CD14-positive monocyte (primary cell): Measurements from ENCODE around the gene COMMD1. TPM values are rescaled to one million over a fixed set of nuclear protein-coding genes. Genes with fewer than 3 reads are reported as not detected.
A peak's percentile ranks its signal among the peaks of the same experiment; 100 is the strongest.

ENCODE experiments used
- DNase-seq, 3 donors: peaks; one replicate each; pipeline ENCODE4 v3.0.0-alpha.2; 2011 to 2022
- H2AFZ ChIP-seq: 2 replicates; pipeline ENCODE4 v1.6.0; 2012; ENCODE audit warnings: mild to moderate bottlenecking, low read depth, low read length, inconsistent platforms; ENCODE audit not compliant: insufficient read depth, poor library complexity, severe bottlenecking
- H3K27ac ChIP-seq, 2 donors: 1 replicate in 1 of 2; 2 replicates in 1 of 2; pipeline ENCODE4 v1.5.1; 2012 to 2013; ENCODE audit warnings: low read length in 2 of 2, control low read depth in 1 of 2, inconsistent platforms in 1 of 2, low read depth in 1 of 2, mild to moderate bottlenecking in 1 of 2
- H3K27me3 ChIP-seq, 2 donors: one replicate each; pipeline versions ENCODE4 v1.6.0 to v1.6.1; 2011 to 2013; ENCODE audit warnings: low read length in 2 of 2; ENCODE audit not compliant: control insufficient read depth in 2 of 2, insufficient read depth in 2 of 2
- H3K36me3 ChIP-seq, 2 donors: replicated peaks in 1 of 2; 1 replicate in 1 of 2; 2 replicates in 1 of 2; pipeline versions ENCODE4 v1.5.1 to v1.6.1; 2012 to 2013; ENCODE audit warnings: low read length in 2 of 2, control low read depth in 1 of 2, inconsistent platforms in 1 of 2, mild to moderate bottlenecking in 1 of 2; ENCODE audit not compliant: insufficient read depth in 2 of 2, control insufficient read depth in 1 of 2
- H3K4me1 ChIP-seq, 2 donors: 1 replicate in 1 of 2; 2 replicates in 1 of 2; pipeline versions ENCODE4 v1.5.1 to v1.6.1; 2012 to 2013; ENCODE audit warnings: low read length in 2 of 2, control low read depth in 1 of 2, inconsistent platforms in 1 of 2, mild to moderate bottlenecking in 1 of 2, moderate library complexity in 1 of 2; ENCODE audit not compliant: insufficient read depth in 2 of 2, control insufficient read depth in 1 of 2
- H3K4me2 ChIP-seq: replicated peaks from 2 replicates; pipeline ENCODE3; 2012; ENCODE audit warnings: low read length, moderate library complexity, mild to moderate bottlenecking; ENCODE audit not compliant: poor library complexity, severe bottlenecking; ENCODE audit errors: extremely low read depth
- H3K4me3 ChIP-seq, 3 experiments: fragments of 200-600 bp in 1 of 3; sonication (generic) in 1 of 3; replicated peaks in 1 of 3; 1 replicate in 2 of 3; 2 replicates in 1 of 3; pipeline ENCODE4 v1.5.1; 2011 to 2013; ENCODE audit warnings: low read length in 3 of 3, mild to moderate bottlenecking in 3 of 3, control low read depth in 2 of 3, low read depth in 2 of 3, inconsistent platforms in 1 of 3, moderate library complexity in 1 of 3
- H3K79me2 ChIP-seq: 2 replicates; pipeline ENCODE4 v1.6.0; 2012; ENCODE audit warnings: mild to moderate bottlenecking, control low read depth, inconsistent platforms, low read length, moderate library complexity; ENCODE audit not compliant: insufficient read depth
- H3K9ac ChIP-seq: 2 replicates; pipeline ENCODE4 v1.6.0; 2017; ENCODE audit warnings: low read length, mild to moderate bottlenecking; ENCODE audit not compliant: insufficient read depth, poor library complexity, severe bottlenecking
- H3K9me3 ChIP-seq, 2 donors: replicated peaks in 1 of 2; 1 replicate in 1 of 2; 2 replicates in 1 of 2; pipeline versions ENCODE4 v1.5.1 to v1.6.1; 2012 to 2013; ENCODE audit warnings: low read length in 2 of 2, control low read depth in 1 of 2; ENCODE audit not compliant: control insufficient read depth in 1 of 2, insufficient read depth in 1 of 2
- H4K20me1 ChIP-seq: 2 replicates; pipeline ENCODE4 v1.6.0; 2012; ENCODE audit warnings: mild to moderate bottlenecking, low read length, control low read depth, moderate library complexity; ENCODE audit not compliant: insufficient read depth
- H3K27ac Mint-ChIP-seq, 7 donors: one replicate each; pipeline ENCODE4 v1.8.0; 2020; ENCODE audit warnings: mild to moderate bottlenecking in 7 of 7, mixed read lengths in 7 of 7, moderate library complexity in 6 of 7, inconsistent platforms in 2 of 7
- H3K27me3 Mint-ChIP-seq, 3 donors: one replicate each; pipeline ENCODE4 v1.8.0; 2021 to 2022; ENCODE audit warnings: low read depth in 3 of 3, mild to moderate bottlenecking in 3 of 3, mixed read lengths in 3 of 3, moderate library complexity in 3 of 3, inconsistent platforms in 1 of 3
- H3K36me3 Mint-ChIP-seq, 2 donors: one replicate each; pipeline ENCODE4 v1.8.0; 2020; ENCODE audit warnings: mixed read lengths in 2 of 2, inconsistent platforms in 1 of 2, mild to moderate bottlenecking in 1 of 2
- H3K4me1 Mint-ChIP-seq: one replicate; pipeline ENCODE4 v1.8.0; 2020; ENCODE audit warnings: mild to moderate bottlenecking, mixed read lengths
- H3K4me3 Mint-ChIP-seq, 2 donors: one replicate each; pipeline ENCODE4 v1.8.0; 2020; ENCODE audit warnings: mild to moderate bottlenecking in 2 of 2, mixed read lengths in 2 of 2, moderate library complexity in 1 of 2
- H3K9me3 Mint-ChIP-seq, 7 donors: one replicate each; pipeline ENCODE4 v1.8.0; 2020 to 2022; ENCODE audit warnings: mixed read lengths in 7 of 7, mild to moderate bottlenecking in 6 of 7, moderate library complexity in 6 of 7, inconsistent platforms in 2 of 7
- CTCF ChIP-seq: fragments of 200-600 bp; IDR thresholded peaks from one replicate; pipeline ENCODE4 v1.8.0; 2022; ENCODE audit warnings: antibody characterized with exemption, mild to moderate bottlenecking
- WGBS: methylation state at CpG from one replicate; pipeline ENCODE4 v1.1.5; 2013; ENCODE audit warnings: missing lambda C conversion rate; ENCODE audit not compliant: insufficient coverage; 5-methylcytosine and 5-hydroxymethylcytosine counted together
- intact Hi-C, 2 donors: fragments of 100-400 bp; cut with micrococcal nuclease; formaldehyde crosslinking; loops; one replicate each; pipeline versions ENCODE4 v1.15.0 to v1.15.1; 2023
- polyA minus RNA-seq: library from RNA; depleted of rRNA, polyadenylated mRNA; stranded (reverse); fragments of >200 nt; gene quantifications from 2 replicates; pipeline ENCODE4 v1.2.3, GENCODE V29; 2012
- polyA plus RNA-seq, 3 donors: library from polyadenylated mRNA; depleted of rRNA in 1 of 3; unstranded in 2 of 3; stranded (reverse) in 1 of 3; fragments of 300-500 nt in 2 of 3; fragments of >200 nt in 1 of 3; fragmentation: Illumina TruSeq in 2 of 3; gene quantifications; 1 replicate in 2 of 3; 2 replicates in 1 of 3; pipeline ENCODE4 v1.2.3, GENCODE V29; 2012 to 2021
- total RNA-seq, 12 experiments: library from RNA in 1 of 12; stranded (reverse) in 1 of 12; fragments of 120-200 nt in 1 of 12; gene quantifications; one replicate each; pipeline ENCODE4 v1.2.4 and lab custom pipeline; 2013 to 2026; ENCODE audit warnings: mixed read lengths in 6 of 12, inconsistent platforms in 1 of 12

COMMD1 gene
- total RNA-seq (2013), result 44.6 TPM
- polyA plus RNA-seq (10 to 100 TPM; 25.2 to 82.1 (median 70.7) TPM), polyA minus RNA-seq (14.1 and 15.6 TPM in 2 replicates), total RNA-seq (lab: John Stamatoyannopoulos, UW) (1.3 to 12.8 (median 8.4) reads per million in 11 experiments)

GRCh38 chr2:61905372-61906185, at the start of gene COMMD1:
COMMD1 (plus strand) TSS chr2:61905674; CDS start chr2:61905679, 5 bp downstream.
- no peaks in the 10 kb centered on the region for H4K20me1 ChIP-seq
- DNase-seq, result peak; percentile 51 to 62 (median 59)
- H3K27me3 ChIP-seq, result no peaks in the 10 kb centered on the region
- TF ChIP-seq CTCF, result no peak
- Mint-ChIP-seq H3K4me3 (peak within 1 kb of the TSS; percentile 97 to 99), H3K27ac (peak within 1 kb of the TSS; percentile 42 to 92 (median 88)), H3K36me3 (peaks cover 0 to 5% of the 10 kb centered on the region in 2 donors), H3K27me3 (peaks cover 0 to 2% (median 1%) of the 10 kb centered on the region in 3 donors), H3K9me3 (no peaks in the 10 kb centered on the region), H3K4me1 (peaks cover 15% of the 10 kb centered on the region)
- H3K4me1 ChIP-seq, result peaks cover 8 to 15% of the 10 kb centered on the region in 2 donors
- H3K9ac ChIP-seq, result peak within 1 kb of the TSS; percentile 84
- intact Hi-C loops, result no loop called here
- peak within 1 kb of the TSS; percentile 98 for H2AFZ ChIP-seq
- H3K9me3 ChIP-seq, result no peaks in the 10 kb centered on the region
- H3K4me3 ChIP-seq, result peak within 1 kb of the TSS; percentile 69 to 95 (median 75)
- H3K36me3 ChIP-seq, result no peaks in the 10 kb centered on the region
- WGBS, result under 1% methylated on average over 25 of the region's 33 CpGs
- peak within 1 kb of the TSS; percentile 90 for H3K4me2 ChIP-seq
- peak within 1 kb of the TSS; percentile 6 to 89 for H3K27ac ChIP-seq
- peaks cover 18% of the 10 kb centered on the region for H3K79me2 ChIP-seq

DNA sequence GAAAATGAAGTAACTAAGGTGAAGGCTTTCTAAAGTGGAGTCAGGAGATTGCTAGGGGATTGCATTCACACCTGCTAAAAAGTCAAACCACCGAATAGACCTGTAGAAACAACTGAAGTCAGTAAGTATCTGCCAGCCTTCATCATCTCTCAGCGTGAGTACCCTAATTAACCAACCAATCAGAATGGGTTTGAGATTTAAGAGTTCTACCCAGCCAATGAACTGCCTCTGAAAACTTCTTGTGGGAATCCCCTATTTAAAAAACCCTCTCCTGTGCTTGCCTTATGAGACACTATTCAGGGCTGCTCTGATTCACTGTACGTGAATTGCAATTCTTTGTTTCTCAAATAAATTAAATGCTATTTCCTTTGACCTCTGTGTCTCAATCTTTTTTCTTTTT, 48.2 kb upstream of the COMMD1 start:
- no peaks in the 10 kb centered on the region for H3K36me3 ChIP-seq
- TF ChIP-seq CTCF, result no peak
- H3K27ac ChIP-seq, result no peak overlapping the region
- H3K27me3 ChIP-seq, result no peaks in the 10 kb centered on the region
- peaks cover 19 to 20% of the 10 kb centered on the region in 2 donors for H3K4me1 ChIP-seq
- no peak overlapping the region for H3K9ac ChIP-seq
- Mint-ChIP-seq H3K4me1 (peaks cover 22% of the 10 kb centered on the region), H3K27ac (no peak overlapping the region), H3K4me3 (no peak overlapping the region), H3K36me3 (peaks cover 2 to 4% of the 10 kb centered on the region in 2 donors), H3K27me3 (no peaks in the 10 kb centered on the region), H3K9me3 (peaks cover 0 to 4% (median 2%) of the 10 kb centered on the region in 7 donors)
- 80% methylated on average over 1 of the region's 3 CpGs for WGBS
- DNase-seq, result no peak
- no peak overlapping the region for H3K4me3 ChIP-seq
- intact Hi-C loops, result loop anchor here (10.0 kb wide), 2 partner anchors 162 to 322 kb away; partner anchors contain the start of gene XPO1 (in 1 of the 2)
- no peaks in the 10 kb centered on the region for H3K79me2 ChIP-seq
- H4K20me1 ChIP-seq, result no peaks in the 10 kb centered on the region
- no peak overlapping the region for H3K4me2 ChIP-seq
- H2AFZ ChIP-seq, result no peak overlapping the region
- no peaks in the 10 kb centered on the region for H3K9me3 ChIP-seq
